H1 (cell line): ENCODE results near the gene DNASE1.

ENCODE experiments used
- CBX5 ChIP-seq: fragments of 300-800, 300-1000 bp; sonication (generic); IDR thresholded peaks from 2 replicates; pipeline ENCODE4 v1.7.1; 2016; ENCODE audit warnings: antibody characterized with exemption, low read length, low read depth
- CEBPB ChIP-seq: IDR thresholded peaks from 2 replicates; pipeline ENCODE4 v1.6.1; 2012; ENCODE audit warnings: low read depth, low read length
- CHD1 ChIP-seq: IDR thresholded peaks from 2 replicates; pipeline ENCODE4 v1.6.1; 2012; ENCODE audit warnings: low read depth, low read length, improper control_type of control experiment
- CTCF ChIP-seq, 3 experiments: IDR thresholded peaks; 1 replicate in 2 of 3; 2 replicates in 1 of 3; pipeline versions ENCODE4 v1.5.1 to v1.6.1; 2011; ENCODE audit warnings: low read length in 3 of 3, mild to moderate bottlenecking in 3 of 3, inconsistent platforms in 2 of 3, low read depth in 1 of 3, moderate library complexity in 1 of 3; ENCODE audit not compliant: insufficient read depth in 1 of 3; ENCODE audit errors: control extremely low read depth in 1 of 3
- EZH2 ChIP-seq: fragments of 200-600 bp; sonication (generic); IDR thresholded peaks from 2 replicates; pipeline ENCODE4 v1.7.1; 2012; ENCODE audit warnings: low read depth, mild to moderate bottlenecking, moderate library complexity, low read length, inconsistent platforms; ENCODE audit not compliant: severe bottlenecking
- HDAC2 ChIP-seq, 2 experiments: fragments of 300-600 bp in 1 of 2; sonication (generic) in 1 of 2; IDR thresholded peaks; 2 replicates each; pipeline ENCODE4 v1.6.1; 2011 to 2012; ENCODE audit warnings: low read depth in 2 of 2, low read length in 2 of 2, mild to moderate bottlenecking in 2 of 2, moderate library complexity in 2 of 2, borderline replicate concordance in 1 of 2, inconsistent platforms in 1 of 2
- HDAC6 ChIP-seq: IDR thresholded peaks from one replicate; pipeline ENCODE4 v1.7.1; 2012; ENCODE audit warnings: low read depth, mild to moderate bottlenecking, inconsistent platforms, low read length, moderate library complexity
- JUN ChIP-seq: IDR thresholded peaks from 2 replicates; pipeline ENCODE4 v1.6.1; 2011; ENCODE audit warnings: low read depth, mild to moderate bottlenecking, improper control_type of control experiment, low read length
- POLR2AphosphoS5 ChIP-seq: IDR thresholded peaks from 2 replicates; pipeline ENCODE4 v1.6.1; 2011; ENCODE audit warnings: low read depth, low read length
- RAD21 ChIP-seq, 2 experiments: IDR thresholded peaks in 1 of 2; conservative IDR thresholded peaks in 1 of 2; 2 replicates each; pipeline ENCODE4 v1.6.1; 2011; ENCODE audit warnings: low read depth in 2 of 2, low read length in 2 of 2, improper control_type of control experiment in 1 of 2, inconsistent platforms in 1 of 2, mild to moderate bottlenecking in 1 of 2, moderate library complexity in 1 of 2
- SP1 ChIP-seq: IDR thresholded peaks from 2 replicates; pipeline ENCODE4 v1.6.1; 2011; ENCODE audit warnings: low read depth, low read length
- USF2 ChIP-seq: IDR thresholded peaks from 2 replicates; pipeline ENCODE4 v1.6.1; 2011; ENCODE audit warnings: low read length, improper control_type of control experiment

GRCh38 chr16:3606441-3606840 lies 48.0 kb upstream of the DNASE1 start:
- TF ChIP-seq HDAC6, result no peak
- no peak for TF ChIP-seq USF2
- TF ChIP-seq SP1, result no peak
- no peak for TF ChIP-seq CHD1
- no peak for TF ChIP-seq CTCF (IDR thresholded peaks at IDR 0.05; ENCODE audit: control extremely low read depth in 1 of 3, insufficient read depth in 1 of 3, low read depth in 1 of 3, low read length in 3 of 3)
- TF ChIP-seq RAD21 (IDR thresholded peaks at IDR 0.05 in 1 of 2, conservative IDR thresholded peaks at IDR 0.05 in 1 of 2; ENCODE audit: low read depth in 2 of 2, low read length in 2 of 2), result no peak
- no peak for TF ChIP-seq EZH2
- TF ChIP-seq CBX5, result no peak
- TF ChIP-seq HDAC2 (IDR thresholded peaks at IDR 0.05; ENCODE audit: borderline replicate concordance in 1 of 2, low read depth in 2 of 2, low read length in 2 of 2), result no peak
- TF ChIP-seq CEBPB, result no peak
- TF ChIP-seq JUN, result no peak
- no peak for TF ChIP-seq POLR2AphosphoS5
